Stimulated activated CD8-positive, alpha-beta memory T cell treated with anti-CD3 and anti-CD28 coated beads, Interleukin-4, amount 100 ng/mL, for 4 hours (primary cell): Measurements from ENCODE around the gene LONRF2.
"Not testable (repeated sequence)": the region's sequence is repeated elsewhere in the genome, so short reads cannot be mapped to it uniquely, and the experiment has no call there.

ENCODE experiments used
- DNase-seq, 2 donors: peaks; one replicate each; pipeline ENCODE4 v3.0.0-alpha.2; 2020; ENCODE audit warnings: low read depth in 2 of 2, low spot score in 1 of 2

LONRF2 gene

DNA sequence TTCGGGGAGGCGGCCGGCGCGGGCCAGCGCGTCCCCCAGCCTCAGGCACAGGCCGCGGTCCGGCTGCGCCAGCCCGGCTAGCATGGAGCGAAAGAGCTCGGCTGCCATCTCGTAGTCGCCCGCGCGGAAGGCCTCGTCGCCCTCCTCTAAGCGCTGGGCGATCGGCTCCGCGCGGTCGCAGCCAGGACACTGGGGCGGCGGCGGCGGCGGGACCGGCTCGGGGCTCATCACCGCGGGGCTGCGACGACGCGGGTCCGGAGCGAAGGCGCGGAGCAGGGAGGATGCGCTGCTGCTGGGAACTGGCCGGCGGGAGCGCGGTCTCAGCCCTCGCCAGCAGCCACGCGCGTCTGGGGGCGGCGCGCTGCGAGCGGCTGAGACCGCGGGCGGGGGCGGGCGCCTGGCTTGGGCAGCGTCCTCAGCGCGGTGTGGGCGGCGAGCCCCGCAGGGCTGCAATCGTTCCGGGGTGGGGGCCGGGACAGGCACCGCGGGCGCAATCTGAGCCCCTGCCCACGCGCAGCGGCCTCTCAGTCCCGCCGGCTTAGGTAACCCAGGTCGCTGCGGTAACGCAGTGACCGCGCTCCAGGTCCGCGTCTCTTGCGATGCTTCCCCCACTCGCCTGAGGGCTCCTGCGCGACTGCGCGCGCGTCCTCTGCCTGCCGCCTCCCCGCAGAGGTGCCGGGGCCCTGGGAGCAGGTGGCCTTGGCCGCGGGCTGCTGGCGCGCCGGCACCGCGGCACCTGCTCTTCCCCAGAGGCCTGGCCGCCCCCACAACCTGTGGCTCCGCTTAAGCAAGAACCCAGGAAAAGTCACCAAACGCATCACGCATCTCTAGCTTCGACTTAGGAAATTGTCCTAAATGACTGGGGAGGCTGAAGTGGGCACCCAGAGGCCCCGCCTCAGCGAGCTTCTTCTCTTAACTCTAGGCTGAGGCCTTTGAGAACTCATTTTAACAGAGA, at the start of gene LONRF2:
TSS of gene LONRF2 (minus strand) at position 636 of the 955 bp plus-strand sequence. CDS start at position 228, 408 bp downstream.
- no peak for DNase-seq

DNA sequence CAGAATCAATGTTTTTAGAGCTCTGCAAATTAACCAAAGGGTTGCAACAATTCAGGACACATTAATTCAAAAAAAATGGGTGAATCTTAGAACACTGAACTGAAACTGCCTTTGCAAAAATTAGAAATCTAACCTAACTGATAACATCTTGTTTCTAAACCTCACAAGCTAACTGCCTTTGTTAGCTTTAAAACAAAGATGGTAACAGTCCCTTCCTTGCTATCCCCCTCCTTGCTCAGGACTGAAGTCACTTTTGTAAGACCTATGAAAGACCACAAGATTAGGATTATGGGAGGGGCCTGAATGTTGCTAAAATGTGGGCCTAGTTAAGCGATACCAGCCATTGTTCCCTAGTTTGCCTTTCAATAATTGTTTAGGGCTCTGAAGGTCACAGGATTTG, 44.9 kb upstream of the LONRF2 start:
- DNase-seq, result no peak

DNA sequence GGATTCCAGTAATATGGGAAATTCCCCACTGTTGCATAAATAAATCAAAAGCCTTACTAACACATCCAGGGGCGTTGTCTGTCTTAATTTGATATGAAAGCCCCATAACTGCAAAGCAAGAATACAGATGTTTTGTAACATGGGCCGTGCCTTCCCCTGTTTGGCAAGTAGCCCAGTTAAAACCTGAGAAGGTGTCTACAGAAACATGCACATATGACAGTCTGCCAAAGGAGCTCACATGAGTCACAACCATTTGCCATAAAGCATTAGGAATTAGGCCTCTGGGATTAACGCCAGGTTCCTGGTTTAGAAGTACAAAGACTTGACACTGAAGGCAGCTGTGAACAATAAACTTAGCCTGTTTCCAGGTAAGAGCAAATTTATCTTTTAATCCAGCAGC, 43.1 kb upstream of the LONRF2 start:
- no peak for DNase-seq

DNA sequence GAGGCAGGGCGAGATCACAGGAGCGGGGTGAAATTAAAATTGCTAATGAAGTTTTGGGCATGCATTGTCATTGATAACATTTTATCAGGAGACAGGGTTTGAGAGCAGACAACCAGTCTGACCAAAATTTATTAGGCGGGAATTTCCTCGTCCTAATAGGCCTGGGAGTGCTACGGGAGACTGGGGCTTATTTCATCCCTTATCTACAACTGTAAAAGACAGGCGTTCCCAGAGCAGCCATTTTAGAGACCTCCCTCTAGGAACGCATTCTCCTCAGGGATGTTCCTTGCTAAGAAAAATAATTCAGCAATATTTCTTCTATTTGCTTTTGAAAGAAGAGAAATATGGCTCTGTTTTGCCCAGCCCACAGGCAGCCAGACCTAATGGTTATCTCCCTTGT, 40.0 kb upstream of the LONRF2 start:
- DNase-seq, result not testable (repeated sequence)

DNA sequence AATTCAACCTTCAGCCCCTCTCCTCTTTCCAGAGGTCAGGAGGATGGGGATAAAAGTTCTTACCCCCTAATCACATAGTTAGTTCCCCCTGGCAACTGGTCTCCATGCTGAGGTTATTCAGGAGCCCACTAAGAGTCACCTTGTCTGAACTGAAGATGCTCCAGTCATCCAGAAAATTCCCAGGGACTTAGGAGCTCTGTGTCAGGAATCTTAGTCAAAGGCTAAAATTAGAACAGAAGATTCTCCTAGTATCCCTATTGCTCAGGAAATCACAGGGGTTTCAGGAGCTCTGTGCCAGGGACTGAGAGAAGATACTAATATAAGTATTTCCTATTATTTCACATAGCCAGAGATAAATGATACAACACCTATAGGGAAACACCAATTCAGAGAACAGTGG, 37.3 kb upstream of the LONRF2 start:
- DNase-seq, result no peak

DNA sequence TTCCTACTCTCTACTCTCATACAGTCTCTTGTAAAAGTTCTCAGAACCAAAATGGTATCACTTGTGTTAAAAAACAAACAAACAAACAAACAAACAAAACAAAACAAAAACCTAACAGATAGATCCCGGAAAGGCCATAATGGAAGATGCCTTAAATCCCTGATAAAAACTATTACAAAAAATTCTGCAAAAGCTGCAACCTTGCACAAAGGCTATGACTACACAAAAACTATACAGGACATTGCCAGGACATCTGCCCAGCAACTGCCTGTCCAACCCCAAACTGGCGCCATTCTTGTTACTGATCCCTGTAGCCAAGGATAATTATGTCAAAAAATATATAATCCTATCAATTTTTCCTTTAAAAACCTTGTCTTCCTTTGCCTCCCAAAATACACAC, 36.3 kb upstream of the LONRF2 start:
- DNase-seq, result no peak

DNA sequence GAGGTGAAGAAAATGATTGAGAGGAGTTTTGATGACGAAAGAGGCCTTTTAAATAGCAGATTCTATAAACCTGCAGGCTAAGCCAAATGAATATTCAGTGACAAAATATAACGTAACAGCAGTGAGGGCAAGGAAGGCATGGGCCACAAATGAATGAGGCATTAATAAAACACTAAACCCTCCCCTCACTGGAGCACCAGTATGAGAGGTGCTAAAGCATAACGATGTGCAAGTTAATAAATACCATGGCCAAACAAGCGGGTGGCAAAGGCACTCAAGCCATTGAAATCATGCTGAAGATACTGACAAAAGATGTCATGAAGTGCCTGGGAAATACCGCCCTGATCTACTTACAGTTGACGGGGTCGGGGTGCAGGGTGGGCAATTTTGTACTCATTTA, 30.2 kb upstream of the LONRF2 start:
- no peak for DNase-seq

DNA sequence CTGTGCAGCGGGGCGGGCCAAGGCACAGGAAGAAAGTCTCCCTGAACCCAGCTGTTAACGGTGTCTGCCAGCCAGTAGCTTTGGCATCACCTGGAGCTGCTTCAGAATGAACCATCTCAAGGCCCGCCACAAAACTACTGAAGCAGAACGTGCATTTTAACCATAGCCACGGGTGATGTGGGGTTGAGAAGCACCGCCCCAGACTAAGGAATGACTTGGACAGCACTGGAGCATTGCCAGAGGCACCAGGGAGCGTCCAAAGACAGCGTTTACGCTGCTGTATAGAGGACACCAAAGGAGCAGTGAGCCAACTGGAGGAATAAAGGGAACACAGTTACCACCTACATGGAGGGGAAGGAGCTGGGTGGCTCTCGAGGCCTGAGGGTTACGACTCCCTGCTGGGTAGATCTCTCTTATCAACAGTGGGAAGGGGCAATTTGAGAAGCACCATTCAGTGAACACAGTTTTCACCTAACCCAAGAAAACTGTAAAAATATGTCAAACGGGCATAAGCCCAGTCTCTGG, 28.4 kb upstream of the LONRF2 start:
- no peak for DNase-seq

DNA sequence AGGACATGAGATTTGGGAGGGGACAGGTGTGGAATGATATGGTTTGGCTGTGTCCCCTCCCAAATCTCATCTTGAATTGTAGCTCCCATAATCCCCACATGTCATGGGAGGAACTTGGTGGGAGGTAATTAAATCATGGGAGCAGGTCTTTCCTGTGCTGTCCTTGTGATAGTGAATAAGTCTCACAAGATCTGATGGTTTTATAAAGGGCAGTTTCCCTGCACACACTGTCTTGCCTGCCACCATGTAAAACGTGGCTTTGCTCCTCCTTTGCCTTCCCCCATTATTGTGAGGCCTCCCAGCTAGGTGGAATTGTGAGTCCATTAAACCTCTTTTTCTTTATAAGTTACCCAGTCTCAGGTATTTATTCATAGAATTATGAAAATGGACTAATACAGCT, 22.8 kb upstream of the LONRF2 start:
- DNase-seq, result not testable (repeated sequence)

DNA sequence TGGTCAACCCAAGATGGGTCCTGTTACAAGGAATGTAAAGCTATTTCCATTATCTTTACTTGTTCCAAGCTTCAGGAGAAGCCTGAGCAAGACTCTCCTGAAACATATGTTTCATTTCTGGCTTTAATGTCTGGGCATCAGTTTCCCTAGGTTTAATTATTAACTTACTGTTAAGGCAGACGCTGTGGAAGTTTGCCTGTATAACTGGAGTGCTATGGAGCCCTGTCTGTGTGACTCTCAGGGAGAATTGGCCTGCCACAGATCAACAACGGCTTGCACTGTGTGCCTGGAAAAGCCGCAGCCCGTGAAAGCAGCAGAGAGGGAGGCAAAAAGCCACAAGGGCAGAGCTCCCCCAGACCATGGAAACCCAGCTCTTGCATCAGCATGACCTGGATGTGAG, 22.1 kb upstream of the LONRF2 start:
- DNase-seq, result no peak

DNA sequence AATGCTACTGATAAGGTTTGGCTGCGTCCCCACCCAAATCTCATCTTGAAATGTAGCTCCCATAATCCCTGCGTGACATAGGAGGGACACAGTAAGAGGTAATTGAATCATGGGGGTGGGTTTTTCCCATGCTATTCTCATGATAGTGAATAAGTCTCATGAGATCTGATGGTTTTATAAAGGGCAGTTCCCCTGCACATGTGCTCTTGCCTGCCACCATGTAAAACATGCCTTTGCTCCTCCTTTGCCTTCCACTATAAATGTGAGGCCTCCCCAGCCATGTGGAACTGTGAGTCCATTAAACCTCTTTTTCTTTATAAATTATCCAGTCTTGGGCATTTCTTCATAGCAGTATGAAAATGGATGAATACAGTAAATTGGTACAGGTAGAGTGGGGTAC, 20.2 kb upstream of the LONRF2 start:
- not testable (repeated sequence) for DNase-seq

DNA sequence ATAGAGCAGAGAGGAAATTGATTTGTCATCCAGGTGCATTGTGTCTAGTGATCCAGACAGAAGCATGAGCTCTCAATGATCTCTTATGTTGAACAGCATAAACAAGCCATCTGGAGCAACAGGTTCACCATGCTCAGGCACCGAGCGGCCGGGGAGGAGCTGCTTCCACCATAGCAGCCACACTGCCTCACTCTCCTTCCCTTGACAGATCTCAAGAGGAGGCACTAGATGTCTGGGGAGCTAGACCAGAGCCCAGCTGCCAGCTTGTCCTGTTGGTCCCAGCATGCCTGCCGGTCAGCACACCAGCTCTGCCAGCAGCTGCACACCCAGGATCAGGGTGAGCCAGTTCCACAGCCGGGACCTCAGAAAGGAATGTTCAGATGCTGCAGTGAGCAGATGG, 17.5 kb upstream of the LONRF2 start:
- no peak for DNase-seq

DNA sequence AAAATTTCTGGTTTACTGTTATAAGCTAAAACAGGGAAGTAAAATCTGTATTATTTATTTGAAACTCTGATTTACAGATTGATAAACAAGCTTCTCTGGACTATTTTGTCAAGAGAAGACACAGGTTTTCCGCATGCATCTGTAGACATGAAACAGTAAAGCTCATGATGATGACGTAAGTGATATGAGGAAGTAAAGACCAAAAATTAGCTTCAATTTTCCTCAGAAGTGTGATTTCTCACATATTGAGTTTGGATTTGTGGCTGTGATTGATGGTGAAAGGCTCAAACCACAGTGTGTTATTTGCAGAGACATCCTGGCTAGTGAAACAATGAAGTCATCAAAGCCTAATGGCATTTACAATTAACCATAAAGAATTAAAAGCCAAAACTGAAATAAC, 12.6 kb upstream of the LONRF2 start:
- no peak for DNase-seq

DNA sequence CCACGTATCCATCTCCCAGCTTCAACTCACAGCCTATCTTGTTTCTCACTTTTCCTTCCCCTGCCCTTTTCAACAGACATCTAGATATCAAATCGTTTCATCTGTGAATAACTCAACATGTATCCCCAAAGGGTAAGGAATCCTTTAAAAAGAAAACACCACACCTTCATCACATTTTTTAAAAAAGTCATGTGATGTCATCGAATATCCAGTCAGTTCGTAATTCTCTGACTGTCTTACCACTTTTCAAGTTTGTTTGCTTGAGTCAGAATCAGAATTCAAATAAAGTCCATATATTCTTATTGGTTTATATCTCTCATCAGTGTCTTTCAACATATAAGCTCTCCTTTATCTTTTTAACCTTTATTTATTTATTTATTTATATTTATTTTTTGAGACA, 5.4 kb upstream of the LONRF2 start:
- no peak for DNase-seq

DNA sequence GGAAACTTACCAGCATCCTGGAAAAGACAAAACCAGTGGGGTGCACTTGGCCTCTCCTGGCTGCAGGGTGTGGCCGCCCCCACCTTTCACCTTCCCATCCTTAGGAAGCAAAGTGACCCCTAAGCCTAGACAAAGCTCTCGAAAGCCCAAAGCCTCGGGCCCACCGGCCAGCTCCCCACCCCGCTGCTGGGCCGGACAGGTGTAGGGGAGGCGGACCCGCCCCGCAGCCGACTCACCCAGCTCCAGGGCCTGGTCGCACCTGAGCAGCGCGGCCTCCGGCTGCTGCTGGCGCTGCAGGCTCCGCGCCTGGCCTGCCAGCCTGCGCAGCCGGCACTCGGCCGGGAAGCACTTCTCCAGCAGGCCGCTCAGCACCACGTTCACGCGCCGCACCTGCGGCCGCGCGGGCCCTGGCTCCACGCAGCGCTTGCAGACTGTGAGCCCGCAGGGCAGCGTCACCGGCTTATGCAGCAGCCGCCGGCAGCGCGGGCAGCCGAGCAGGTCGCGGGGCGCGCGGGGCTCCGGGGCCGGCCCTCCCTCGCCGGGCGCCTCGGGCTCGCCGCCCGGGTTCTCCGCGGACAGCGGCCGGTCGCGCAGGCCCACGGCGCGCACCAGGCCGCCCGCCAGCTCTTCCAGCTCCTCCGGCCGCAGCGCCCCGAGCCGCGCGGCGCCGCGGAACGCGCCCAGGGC, 979 bp downstream of the LONRF2 start:
- no peak for DNase-seq

DNA sequence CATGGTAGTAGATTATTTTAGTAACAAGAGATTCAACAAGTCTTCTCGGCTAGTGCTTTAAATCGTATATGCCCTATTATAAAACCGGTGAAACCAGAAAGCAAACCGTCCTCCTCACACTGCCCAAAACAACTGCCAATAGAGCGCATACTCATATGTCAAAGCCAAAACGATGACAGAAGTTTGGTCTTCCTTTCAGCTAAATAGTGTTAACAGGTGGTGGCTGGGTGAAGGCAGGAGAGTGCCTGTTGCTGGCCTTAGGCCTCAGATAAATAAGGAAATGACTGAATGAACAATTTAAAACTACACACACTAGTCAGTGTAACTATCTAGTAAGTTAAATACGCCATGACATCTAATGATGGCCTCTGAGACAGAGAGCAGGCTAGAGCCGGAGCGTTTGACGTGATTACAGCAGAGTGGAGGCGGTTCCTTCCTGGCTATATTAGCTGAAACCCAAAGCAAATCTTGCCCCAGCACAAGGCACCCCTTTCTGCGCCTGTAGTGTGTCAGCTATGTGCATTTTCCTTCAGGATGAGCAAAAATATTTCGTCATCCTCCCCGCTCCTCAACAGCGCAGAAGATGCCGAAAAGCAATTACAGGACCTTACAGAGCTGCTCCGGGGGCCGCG, 1.6 kb downstream of the LONRF2 start:
- no peak for DNase-seq

DNA sequence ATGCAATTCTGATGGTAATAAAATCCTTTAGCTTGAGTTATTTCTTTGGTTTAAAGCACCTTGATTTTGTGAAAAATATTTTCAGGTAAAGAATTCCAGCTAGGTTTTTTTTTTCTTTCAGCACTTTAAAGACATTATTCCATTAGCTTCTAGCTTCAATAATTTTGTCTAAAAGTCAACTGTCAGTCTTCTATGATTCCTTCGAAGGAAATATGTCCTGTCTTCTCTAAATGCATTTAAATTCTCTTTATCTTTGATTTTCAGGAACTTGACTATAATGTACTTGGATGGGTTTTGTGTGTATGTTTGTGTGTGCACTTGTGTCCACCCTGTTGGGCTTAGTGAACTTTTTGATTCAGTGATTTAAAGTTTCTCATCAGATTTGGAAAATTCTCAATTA, 4.7 kb downstream of the LONRF2 start:
- no peak for DNase-seq

DNA sequence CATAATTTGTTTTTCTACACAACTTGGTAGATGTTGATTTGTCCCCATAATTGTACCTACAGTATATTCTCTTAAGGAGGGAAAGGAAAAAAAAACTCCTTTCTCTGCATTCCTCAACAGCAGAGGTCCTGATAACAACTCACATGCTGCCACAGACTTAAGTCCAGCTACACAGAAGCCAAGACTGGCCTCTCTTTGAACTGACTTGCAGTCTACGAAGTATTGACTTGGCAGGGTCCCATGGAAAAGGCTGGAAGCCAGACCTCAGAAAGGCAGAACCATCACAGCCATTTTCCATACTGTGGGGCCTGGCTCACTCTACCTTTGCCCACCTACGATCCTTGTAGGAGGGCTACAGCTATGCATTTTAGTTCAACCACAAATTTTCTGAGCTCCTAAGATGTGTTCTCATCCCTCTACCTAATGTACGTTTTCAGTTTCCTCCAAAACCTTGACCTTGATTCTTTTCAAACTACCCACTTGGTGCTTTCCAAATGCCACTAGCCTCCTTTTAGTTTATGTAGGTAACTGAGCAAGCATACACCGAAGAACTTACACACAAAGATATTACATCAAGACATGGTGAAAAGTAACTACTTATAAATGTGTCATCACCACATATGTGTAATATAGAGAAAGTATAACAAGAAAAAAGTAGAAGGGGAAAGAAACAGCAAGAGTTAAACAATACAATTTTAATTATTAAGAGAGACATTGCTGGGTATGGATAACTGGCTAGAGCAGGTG, 12.2 kb downstream of the LONRF2 start:
- DNase-seq, result no peak

DNA sequence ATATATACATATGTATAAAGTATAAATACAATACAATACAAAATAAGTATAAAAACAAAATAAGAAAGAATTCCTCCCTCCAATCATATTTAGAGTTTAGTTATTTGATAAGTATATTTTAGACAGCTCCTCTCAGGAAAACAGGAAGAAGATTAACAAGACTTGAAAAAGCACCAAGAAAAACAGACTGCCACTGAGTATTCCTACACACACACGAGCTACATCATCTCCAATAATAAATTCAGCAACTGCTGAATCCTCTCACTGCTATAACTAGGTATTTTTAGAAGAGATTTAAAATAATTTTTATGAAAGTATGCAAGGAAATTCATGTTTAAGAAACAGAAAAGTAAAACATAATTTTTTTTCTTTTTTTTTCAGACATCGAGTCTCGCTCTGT, 13.0 kb downstream of the LONRF2 start:
- no peak for DNase-seq

DNA sequence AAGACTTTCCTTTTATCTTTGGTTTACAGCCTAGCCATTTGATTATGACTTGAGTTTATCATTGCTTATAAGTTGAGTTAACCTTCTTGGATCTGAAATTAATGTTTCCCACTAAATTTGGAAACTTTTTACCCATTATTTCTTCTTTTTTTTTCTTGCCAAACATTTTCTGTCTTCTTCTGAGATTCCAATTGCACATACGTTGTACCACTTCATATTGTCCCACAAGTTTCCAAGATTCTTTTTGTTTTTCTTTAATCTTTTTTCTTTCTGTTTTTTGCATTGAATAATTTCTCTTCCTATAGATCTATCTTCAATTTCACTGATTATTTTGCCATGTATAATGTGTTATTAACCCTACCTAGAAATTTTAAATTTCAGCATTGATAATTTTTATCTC, 18.6 kb downstream of the LONRF2 start:
- DNase-seq, result no peak

DNA sequence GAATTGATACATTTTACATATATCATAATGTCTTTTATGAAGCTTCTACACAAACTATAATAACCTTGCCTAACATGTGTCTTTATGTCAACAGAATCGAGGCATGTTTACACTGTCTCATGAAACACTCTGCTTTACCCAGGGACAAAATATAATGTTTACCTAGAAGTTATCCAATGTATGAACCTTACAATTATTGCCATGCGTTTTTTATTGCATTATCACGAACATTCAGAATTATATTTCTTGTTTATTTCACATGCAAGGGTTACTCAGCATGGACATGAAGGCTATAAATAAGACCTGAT, 19.8 kb downstream of the LONRF2 start:
- DNase-seq, result no peak
